ENCODE data around the gene CYRIA.

CYRIA gene

GRCh38 chr2:16626997-16627605 lies 38.5 kb downstream of the CYRIA start:
- DNase-seq, result no peak

DNA sequence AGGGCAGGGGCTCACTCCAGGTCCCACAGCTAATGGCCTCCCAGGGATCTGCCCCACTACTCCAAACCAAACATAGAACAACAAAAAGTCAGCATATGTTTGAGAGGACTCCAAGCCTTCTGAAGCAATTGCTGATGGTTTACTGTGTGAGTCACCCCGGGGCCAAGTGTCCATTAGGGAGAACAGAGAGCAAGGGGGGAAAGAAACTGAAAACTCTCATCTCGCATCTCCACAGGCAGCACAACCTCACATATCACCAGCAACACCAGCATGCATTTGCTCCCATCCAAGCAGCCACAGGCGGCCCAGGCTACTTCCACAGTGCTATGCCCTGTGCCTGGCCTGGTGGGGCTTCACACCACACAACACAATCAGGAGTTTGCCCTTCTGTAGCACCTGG lies 39.1 kb downstream of the CYRIA start:
- DNase-seq, result no peak

DNA sequence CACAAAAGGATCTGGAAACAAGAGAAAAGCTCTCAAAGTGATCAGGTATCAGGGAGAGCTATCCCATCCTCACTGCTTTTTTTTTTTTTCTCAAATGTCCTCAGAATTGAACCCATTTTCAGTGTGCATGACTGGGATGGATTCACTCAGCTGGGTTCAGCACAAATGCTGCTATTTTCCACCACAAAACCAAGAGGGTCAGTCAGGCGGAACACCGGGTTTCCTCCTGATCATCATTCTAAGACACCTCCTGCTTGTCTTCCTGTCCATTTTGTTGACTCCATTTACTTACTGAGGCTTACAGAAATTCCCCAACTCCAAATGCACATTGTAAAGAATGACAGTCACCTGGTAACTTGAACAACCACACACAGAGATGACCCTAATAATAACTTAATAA lies 39.9 kb downstream of the CYRIA start:
- no peak for DNase-seq

- DNase-seq, result peak; percentile 34
Measured at GRCh38 chr2:16625201-16625729, 40.4 kb downstream of the CYRIA start.

DNA sequence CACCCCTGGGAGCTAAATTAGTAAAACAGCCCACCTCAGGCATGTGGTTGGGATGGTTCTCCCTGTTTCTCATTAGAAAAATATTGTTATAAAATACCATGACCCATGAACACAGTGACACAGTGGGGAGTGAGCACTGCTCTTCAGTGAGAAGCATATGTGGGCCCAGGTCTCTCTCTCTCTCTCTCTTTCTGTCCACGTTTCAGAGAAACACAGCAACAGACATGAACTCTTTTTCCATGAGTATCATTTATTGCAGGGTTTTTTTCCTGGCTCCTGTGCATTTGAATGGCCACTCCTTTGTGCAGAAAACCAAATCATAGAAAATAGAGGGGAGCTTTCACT lies 41.2 kb downstream of the CYRIA start:
- no peak for DNase-seq

- DNase-seq, result no peak
Measured at GRCh38 chr2:16623564-16624435, 41.8 kb downstream of the CYRIA start.

DNA sequence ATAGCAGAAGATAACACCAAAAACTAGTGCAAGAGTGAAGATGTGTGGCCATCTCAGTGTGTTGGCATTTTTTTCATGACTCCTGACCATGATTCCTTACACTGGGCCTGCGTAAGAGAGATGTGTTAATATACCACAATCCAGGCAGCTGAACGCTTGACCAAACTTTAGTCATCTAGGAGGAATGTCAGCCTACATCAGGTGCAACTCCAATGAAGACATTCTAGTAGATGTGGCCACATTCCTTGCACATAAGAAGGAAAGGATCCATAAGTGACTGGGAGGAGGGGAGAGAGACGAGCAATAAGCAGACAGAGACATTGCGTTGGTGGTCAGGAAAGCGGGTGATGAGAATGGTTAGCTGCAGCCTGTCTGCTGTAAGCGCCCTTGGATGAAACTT lies 42.6 kb downstream of the CYRIA start:
- no peak for DNase-seq

GRCh38 chr2:16622399-16622968 lies 43.1 kb downstream of the CYRIA start:
- no peak for DNase-seq

- DNase-seq, result no peak
Measured at GRCh38 chr2:16621316-16621715, 44.3 kb downstream of the CYRIA start.

DNA sequence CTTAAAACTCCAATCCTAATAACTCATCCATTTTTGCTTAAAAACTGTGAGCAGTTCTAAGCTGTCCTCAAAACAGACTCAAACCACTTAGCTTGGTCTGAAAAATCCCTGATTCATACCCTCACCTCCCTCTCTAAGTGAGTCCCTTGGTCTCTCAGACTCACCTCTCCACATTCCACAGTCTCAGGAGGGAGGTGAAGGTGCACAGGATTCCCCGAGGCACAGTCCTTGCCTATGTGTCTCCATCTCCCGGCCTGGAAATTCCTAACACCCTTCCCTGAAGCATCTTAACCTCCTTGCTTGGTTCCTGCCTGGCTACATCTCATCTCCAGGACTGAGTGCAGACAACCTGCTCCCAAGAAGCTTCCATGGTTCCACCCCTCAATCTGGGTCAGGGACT lies 45.0 kb downstream of the CYRIA start:
- no peak for DNase-seq

- DNase-seq, result no peak
Measured at GRCh38 chr2:16619576-16620245, 45.9 kb downstream of the CYRIA start.

GRCh38 chr2:16617282-16618266 lies 48.1 kb downstream of the CYRIA start:
- peak; percentile 57 for DNase-seq

Measured in NCI-H146 (cell line).